ENCODE results near the gene PCSK7. TPM values are rescaled to one million over a fixed set of nuclear protein-coding genes. Genes with fewer than 3 reads are reported as not detected.
A peak's percentile ranks its signal among the peaks of the same experiment; 100 is the strongest.

Gene PCSK7
- total RNA-seq, 1 experiment from 2014 or later, result 30.0 TPM

DNA sequence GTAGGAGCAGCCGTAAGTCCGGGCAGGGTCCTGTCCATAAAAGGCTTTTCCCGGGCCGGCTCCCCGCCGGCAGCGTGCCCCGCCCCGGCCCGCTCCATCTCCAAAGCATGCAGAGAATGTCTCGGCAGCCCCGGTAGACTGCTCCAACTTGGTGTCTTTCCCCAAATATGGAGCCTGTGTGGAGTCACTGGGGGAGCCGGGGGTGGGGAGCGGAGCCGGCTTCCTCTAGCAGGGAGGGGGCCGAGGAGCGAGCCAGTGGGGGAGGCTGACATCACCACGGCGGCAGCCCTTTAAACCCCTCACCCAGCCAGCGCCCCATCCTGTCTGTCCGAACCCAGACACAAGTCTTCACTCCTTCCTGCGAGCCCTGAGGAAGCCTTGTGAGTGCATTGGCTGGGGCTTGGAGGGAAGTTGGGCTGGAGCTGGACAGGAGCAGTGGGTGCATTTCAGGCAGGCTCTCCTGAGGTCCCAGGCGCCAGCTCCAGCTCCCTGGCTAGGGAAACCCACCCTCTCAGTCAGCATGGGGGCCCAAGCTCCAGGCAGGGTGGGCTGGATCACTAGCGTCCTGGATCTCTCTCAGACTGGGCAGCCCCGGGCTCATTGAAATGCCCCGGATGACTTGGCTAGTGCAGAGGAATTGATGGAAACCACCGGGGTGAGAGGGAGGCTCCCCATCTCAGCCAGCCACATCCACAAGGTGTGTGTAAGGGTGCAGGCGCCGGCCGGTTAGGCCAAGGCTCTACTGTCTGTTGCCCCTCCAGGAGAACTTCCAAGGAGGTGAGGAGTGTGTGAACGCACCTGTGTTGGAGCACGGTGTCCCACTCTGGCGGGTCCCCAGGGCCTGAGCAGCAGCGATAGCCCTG, 32.6 kb downstream of the PCSK7 start, which contains the start of gene TAGLN:
Gene TAGLN, plus strand, starts transcription at position 318 of the 863 bp plus-strand sequence. CDS start 3,644 bp downstream, outside the sequence.
- H3K79me2 ChIP-seq (ENCODE audit: insufficient read depth, low read length), result no peaks in the 10 kb centered on the region
- H3K4me3 ChIP-seq (replicated peaks in 1 of 2; ENCODE audit: low read depth in 1 of 2, low read length in 2 of 2), result peak within 1 kb of the TSS in 1 of 2 experiments; percentile 28; a peak in 1 of 4 replicates
- no peaks in the 10 kb centered on the region for H3K9me2 ChIP-seq (ENCODE audit: insufficient read depth)
- BruUV-seq (replicated peaks), result no TSS peak
- RAD21 ChIA-PET (ENCODE audit: low non-redundant PET in 1 of 2, low total read pairs in 2 of 2, uncharacterized antibody in 2 of 2, unreplicated experiment in 2 of 2), result no interaction called here
- intact Hi-C loops (cut with micrococcal nuclease), result no loop called here
- ATAC-seq (peak; percentile 76), DNase-seq (ENCODE audit: low read depth, low spot score) (no peak)
- peak within 1 kb of the TSS; percentile 58 for H3K4me2 ChIP-seq (ENCODE audit: low read length)
- peaks cover 13 to 26% of the 10 kb centered on the region in 2 experiments for H3K4me1 ChIP-seq (ENCODE audit: control insufficient read depth in 1 of 2, insufficient read depth in 2 of 2, low read length in 2 of 2)
- no peaks in the 10 kb centered on the region for H4K20me1 ChIP-seq (ENCODE audit: insufficient read depth)
- H3K9ac ChIP-seq (ENCODE audit: low read length), result peak within 1 kb of the TSS; percentile 35
- no peak within 1 kb of the TSS for H2AFZ ChIP-seq (ENCODE audit: low read depth, low read length, poor library complexity, severe bottlenecking)
- peak within 1 kb of the TSS; percentile 34; the same call in 1 of the 2 replicates for H3K27ac ChIP-seq (ENCODE audit: low read depth, low read length)
- no peak for TF ChIP-seq POLR2AphosphoS5 (IDR thresholded peaks at IDR 0.05; ENCODE audit: low read depth, low read length)
- peak; percentile 84 for TF ChIP-seq SRF (IDR thresholded peaks at IDR 0.05; ENCODE audit: low read depth)
- no peaks in the 10 kb centered on the region for H3K9me3 ChIP-seq (ENCODE audit: control insufficient read depth in 1 of 2, insufficient read depth in 1 of 2, low read depth in 1 of 2, low read length in 2 of 2)
- CTCF ChIA-PET, result interaction anchor here (1.4 kb wide), 1 partner anchor 23 kb away, joined by 4 read pairs; no protein-coding TSS in a partner anchor
- no peaks in the 10 kb centered on the region for H3K27me3 ChIP-seq (ENCODE audit: insufficient read depth, low read length)
- no peaks in the 10 kb centered on the region for H3K36me3 ChIP-seq (ENCODE audit: control insufficient read depth in 1 of 2, insufficient read depth in 2 of 2, low read length in 2 of 2)
- POLR2A ChIA-PET, result no interaction called here

- DNase-seq (ENCODE audit: low read depth, low spot score) (no peak), ATAC-seq (peak; percentile 10; the same call in 1 of the 2 replicates)
- Histone ChIP-seq H4K20me1 (ENCODE audit: insufficient read depth) (no peaks in the 10 kb centered on the region), H3K79me2 (ENCODE audit: insufficient read depth, low read length) (no peaks in the 10 kb centered on the region), H3K9me3 (ENCODE audit: control insufficient read depth in 1 of 2, insufficient read depth in 1 of 2, low read depth in 1 of 2, low read length in 2 of 2) (no peaks in the 10 kb centered on the region), H2AFZ (ENCODE audit: low read depth, low read length, poor library complexity, severe bottlenecking) (no peak overlapping the region), H3K9me2 (ENCODE audit: insufficient read depth) (no peaks in the 10 kb centered on the region), H3K4me3 (replicated peaks in 1 of 2; ENCODE audit: low read depth in 1 of 2, low read length in 2 of 2) (peak overlapping the region in 1 of 2 experiments; percentile 28; a peak in 1 of 4 replicates), H3K4me1 (ENCODE audit: control insufficient read depth in 1 of 2, insufficient read depth in 2 of 2, low read length in 2 of 2) (peaks cover 13 to 26% of the 10 kb centered on the region in 2 experiments), H3K27ac (ENCODE audit: low read depth, low read length) (no peak overlapping the region), H3K27me3 (ENCODE audit: insufficient read depth, low read length) (no peaks in the 10 kb centered on the region), H3K36me3 (ENCODE audit: control insufficient read depth in 1 of 2, insufficient read depth in 2 of 2, low read length in 2 of 2) (no peaks in the 10 kb centered on the region), H3K9ac (ENCODE audit: low read length) (peak overlapping the region; percentile 35), H3K4me2 (ENCODE audit: low read length) (peak overlapping the region; percentile 58)
- TF ChIP-seq, protein P1, sequence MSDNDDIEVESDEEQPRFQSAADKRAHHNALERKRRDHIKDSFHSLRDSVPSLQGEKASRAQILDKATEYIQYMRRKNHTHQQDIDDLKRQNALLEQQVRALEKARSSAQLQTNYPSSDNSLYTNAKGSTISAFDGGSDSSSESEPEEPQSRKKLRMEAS (IDR thresholded peaks at IDR 0.05), result no peak
- no peak for TF ChIP-seq EZH2phosphoT487 (IDR thresholded peaks at IDR 0.05; ENCODE audit: borderline replicate concordance)
- no peak for TF ChIP-seq EZH2 (IDR thresholded peaks at IDR 0.05)
- TF ChIP-seq CBX3 (IDR thresholded peaks at IDR 0.05; ENCODE audit: low read depth), result no peak
- TF ChIP-seq, protein P2, sequence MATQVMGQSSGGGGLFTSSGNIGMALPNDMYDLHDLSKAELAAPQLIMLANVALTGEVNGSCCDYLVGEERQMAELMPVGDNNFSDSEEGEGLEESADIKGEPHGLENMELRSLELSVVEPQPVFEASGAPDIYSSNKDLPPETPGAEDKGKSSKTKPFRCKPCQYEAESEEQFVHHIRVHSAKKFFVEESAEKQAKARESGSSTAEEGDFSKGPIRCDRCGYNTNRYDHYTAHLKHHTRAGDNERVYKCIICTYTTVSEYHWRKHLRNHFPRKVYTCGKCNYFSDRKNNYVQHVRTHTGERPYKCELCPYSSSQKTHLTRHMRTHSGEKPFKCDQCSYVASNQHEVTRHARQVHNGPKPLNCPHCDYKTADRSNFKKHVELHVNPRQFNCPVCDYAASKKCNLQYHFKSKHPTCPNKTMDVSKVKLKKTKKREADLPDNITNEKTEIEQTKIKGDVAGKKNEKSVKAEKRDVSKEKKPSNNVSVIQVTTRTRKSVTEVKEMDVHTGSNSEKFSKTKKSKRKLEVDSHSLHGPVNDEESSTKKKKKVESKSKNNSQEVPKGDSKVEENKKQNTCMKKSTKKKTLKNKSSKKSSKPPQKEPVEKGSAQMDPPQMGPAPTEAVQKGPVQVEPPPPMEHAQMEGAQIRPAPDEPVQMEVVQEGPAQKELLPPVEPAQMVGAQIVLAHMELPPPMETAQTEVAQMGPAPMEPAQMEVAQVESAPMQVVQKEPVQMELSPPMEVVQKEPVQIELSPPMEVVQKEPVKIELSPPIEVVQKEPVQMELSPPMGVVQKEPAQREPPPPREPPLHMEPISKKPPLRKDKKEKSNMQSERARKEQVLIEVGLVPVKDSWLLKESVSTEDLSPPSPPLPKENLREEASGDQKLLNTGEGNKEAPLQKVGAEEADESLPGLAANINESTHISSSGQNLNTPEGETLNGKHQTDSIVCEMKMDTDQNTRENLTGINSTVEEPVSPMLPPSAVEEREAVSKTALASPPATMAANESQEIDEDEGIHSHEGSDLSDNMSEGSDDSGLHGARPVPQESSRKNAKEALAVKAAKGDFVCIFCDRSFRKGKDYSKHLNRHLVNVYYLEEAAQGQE (IDR thresholded peaks at IDR 0.05; ENCODE audit: low read depth), result no peak
- TF ChIP-seq ZBTB33 (IDR thresholded peaks at IDR 0.05; ENCODE audit: extremely low read depth, insufficient replicate concordance, low read length), result no peak
- no peak for TF ChIP-seq JUND (IDR thresholded peaks at IDR 0.05)
- no peak for TF ChIP-seq SIN3A (IDR thresholded peaks at IDR 0.05; ENCODE audit: low read depth)
- TF ChIP-seq, protein P3, sequence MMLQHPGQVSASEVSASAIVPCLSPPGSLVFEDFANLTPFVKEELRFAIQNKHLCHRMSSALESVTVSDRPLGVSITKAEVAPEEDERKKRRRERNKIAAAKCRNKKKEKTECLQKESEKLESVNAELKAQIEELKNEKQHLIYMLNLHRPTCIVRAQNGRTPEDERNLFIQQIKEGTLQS (IDR thresholded peaks at IDR 0.05), result no peak
- POLR2A ChIA-PET, result interaction anchor here (1.2 kb wide), 1 partner anchor 20 kb away, joined by 3 read pairs; the partner anchor contains the start of gene SIDT2
- CTCF ChIA-PET, result interaction anchor here (1.4 kb wide), 1 partner anchor 23 kb away, joined by 4 read pairs; no protein-coding TSS in a partner anchor
- intact Hi-C loops (cut with micrococcal nuclease), result no loop called here
- no TSS peak for BruUV-seq (replicated peaks)
- RAD21 ChIA-PET (ENCODE audit: low non-redundant PET in 1 of 2, low total read pairs in 2 of 2, uncharacterized antibody in 2 of 2, unreplicated experiment in 2 of 2), result no interaction called here
These were observed 33.3 kb downstream of the PCSK7 start for GRCh38 chr11:117198613-117199012.
